ENCODE data around the gene AFF4. TPM values are rescaled to one million over a fixed set of nuclear protein-coding genes. Genes with fewer than 3 reads are reported as not detected.
"Not testable (repeated sequence)": the region's sequence is repeated elsewhere in the genome, so short reads cannot be mapped to it uniquely, and the experiment has no call there.

AFF4 gene
- total RNA-seq, 1 experiment from 2014 or later: 11.5 TPM

DNA sequence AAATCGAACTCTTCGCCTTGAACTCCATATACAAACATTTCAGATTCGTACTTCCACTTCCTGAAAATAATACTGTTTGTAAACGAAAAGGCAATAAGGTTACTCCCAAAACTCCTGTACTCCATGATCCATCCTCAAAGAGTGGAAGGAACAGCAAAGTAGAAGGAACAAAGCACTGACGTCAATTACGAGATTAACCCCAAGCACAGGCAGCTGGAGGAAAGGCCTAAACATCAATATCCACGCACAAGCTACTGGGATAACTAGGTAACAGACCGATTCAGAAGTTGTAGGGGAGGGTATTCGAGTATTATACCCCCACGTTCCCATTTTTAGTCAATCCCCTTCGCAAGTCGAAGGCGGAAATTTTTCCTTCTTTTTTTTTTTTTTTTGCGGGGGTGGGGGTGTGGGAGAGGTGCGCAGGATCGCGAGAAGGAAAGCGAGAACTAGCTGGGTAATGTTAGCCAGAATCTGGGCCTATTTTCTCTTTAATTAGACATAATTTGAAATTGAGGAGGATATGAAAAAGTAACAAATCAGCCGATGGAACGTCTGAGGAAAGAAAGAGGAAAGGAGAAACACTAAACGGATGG is 909 bp downstream of the AFF4 start:
- in situ Hi-C loops (cut with HindIII; ENCODE audit: low pct_unique_long_range_greater_than_20kb, low sequenced_read_pairs): no loop called here
- peak; percentile 75 for DNase-seq (ENCODE audit: low read depth)

DNA sequence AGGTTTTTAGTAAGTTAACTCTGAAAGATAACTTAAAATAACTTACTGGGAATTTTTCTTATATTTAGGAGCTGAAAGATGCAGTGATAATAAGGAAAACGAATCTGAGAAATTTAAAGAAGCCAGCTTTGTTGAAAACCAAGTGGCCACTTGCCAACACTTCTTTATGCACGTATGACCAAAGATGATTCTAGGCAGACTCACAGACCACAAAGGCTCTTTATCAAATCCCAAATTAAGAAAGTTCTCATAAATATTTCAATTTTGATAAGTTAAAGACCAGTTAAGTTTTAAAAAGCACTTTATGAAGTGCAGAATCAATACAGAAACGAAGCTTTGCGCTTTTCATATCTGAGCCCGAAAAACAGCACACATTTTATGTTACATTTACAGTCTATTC is 1.5 kb downstream of the AFF4 start:
- DNase-seq (ENCODE audit: low read depth): peak; percentile 6
- in situ Hi-C loops (cut with HindIII; ENCODE audit: low pct_unique_long_range_greater_than_20kb, low sequenced_read_pairs): no loop called here

DNA sequence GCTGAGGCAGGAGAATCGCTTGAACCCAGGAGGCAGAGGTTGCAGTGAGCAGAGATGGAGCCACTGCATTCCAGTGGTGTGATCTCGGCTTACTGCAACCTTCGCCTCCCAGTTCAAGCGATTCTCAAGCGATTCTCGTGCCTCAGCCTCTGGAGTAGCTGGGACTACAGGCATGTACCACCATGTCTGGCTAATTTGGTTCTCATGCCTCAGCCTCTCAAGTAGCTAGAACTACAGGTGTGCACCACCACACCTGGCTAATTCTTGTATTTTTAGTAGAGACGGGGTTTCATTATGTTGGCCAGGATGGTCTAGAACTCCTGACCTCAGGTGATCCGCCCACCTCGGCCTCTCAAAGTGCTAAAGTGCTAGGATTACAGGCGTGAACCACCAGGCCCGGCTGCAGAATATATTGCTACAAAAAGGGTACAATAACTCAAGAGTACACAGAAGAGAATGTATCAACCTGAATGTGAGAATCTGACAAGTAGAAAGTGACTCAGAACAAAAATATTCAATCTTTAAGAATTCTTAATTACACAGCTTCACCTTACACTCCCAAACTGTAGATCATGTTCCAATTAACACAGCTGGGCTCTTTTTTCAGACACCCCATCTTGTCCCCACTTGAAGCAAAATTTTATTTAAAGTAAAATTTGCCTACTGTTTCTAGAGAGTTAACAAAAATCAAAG is 2.2 kb downstream of the AFF4 start:
- in situ Hi-C loops (cut with HindIII; ENCODE audit: low pct_unique_long_range_greater_than_20kb, low sequenced_read_pairs): not testable (repeated sequence)
- DNase-seq (ENCODE audit: low read depth): peak; percentile 19

DNA sequence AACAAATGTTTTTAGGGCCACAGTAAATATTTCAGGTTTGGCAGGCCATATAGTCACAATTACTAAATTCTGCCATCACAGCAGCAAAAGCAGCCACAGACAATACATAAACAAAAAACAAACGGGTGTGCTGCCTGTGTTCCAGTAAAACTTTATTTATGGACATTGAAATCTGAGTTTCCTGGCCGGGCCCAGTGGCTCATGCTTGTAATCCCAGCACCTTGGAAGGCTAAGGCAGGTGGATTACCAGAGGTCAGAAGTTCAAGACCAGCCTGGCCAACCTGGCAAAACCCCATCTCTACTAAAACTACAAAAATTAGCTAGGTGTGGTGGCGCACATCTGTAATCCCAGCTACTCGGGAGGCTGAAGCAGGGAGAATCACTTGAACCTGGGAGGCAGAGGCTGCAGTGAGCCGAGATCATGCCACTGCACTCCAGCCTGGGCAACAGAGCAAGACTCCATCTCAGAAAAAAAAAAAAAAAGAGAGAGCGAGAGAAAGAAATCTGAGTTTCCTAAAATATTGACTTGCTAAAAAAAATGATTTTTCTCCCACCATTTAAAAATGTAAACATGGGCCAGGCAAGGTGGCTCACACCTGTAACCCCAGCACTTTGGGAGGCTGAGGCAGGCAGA is 7.2 kb downstream of the AFF4 start:
- in situ Hi-C loops (cut with HindIII; ENCODE audit: low pct_unique_long_range_greater_than_20kb, low sequenced_read_pairs); DNase-seq (ENCODE audit: low read depth): not testable (repeated sequence)

DNA sequence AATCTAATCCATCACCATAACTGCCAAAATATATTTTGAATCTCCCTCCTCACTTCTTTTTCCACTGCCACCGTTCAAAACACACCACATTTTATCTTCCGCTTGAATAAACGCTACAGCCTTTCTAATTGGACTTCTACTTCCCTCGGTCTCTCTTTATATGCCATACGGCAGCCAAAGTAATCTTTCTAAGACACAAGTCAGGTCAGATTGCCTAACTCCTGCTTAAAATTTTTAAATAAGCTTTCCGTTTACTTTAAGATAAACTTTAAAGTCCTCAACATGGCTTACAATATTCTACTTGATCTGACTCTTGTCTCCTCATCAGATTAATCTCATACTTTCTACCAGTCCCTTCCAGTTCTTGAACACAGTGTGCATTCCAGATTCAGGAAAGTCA is 9.7 kb downstream of the AFF4 start:
- no peak for DNase-seq (ENCODE audit: low read depth)
- in situ Hi-C loops (cut with HindIII; ENCODE audit: low pct_unique_long_range_greater_than_20kb, low sequenced_read_pairs): no loop called here

DNA sequence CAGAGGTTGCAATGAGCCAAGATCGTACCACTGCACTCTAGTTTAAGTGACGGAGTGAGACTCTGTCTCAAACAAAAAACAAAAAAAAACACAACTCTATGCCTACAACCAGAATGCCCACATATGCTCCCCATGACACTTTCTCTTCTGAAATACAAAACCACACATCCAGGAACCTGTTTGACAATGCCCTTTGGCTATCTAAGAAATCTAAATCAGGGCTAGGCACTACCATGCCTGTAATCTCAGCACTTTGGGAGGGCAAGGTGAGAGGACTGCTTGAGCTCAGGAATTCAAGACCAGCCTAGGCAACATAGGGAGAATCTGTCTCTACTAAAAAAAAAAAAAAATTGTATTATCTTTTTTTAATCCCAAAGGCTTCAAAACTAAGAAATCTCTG is 10.6 kb downstream of the AFF4 start:
- in situ Hi-C loops (cut with HindIII; ENCODE audit: low pct_unique_long_range_greater_than_20kb, low sequenced_read_pairs): no loop called here
- DNase-seq (ENCODE audit: low read depth): no peak

DNA sequence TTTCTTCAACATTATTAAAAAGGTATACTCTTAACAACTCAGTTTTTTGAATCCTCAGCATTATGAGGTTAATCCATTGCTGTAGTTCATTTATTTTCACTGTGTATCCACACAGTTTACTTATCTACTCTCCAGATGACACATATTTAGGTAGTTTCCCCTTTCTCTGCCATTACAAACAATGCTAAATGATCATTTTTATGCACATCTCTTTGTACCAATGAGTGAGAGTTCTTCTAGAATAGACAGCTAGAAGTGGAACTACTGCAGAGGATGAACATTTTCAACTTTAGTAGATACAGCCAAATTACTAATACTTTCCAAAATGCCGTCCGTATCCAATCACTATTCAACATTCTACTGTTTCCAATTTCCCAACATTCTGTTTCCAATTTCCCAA is 11.5 kb downstream of the AFF4 start:
- in situ Hi-C loops (cut with HindIII; ENCODE audit: low pct_unique_long_range_greater_than_20kb, low sequenced_read_pairs): no loop called here
- no peak for DNase-seq (ENCODE audit: low read depth)

DNA sequence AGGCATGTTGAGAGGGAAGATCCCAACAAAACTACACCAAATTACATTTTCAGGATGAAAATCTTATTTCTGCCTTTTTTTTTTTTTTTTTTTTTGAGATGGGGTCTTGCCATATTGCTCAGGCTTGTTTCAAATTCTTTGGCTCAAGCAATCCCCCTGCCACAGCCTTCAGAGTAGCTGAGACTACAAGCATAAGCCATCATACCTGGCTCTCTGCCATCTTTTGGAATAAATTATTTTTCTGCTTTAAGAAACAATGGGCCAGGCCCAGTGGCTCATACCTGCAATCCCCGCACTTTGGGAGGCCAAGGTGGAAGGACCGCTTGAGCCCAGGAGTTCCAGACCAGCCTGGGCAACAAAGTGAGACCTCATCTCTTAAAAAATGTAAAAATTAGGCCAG is 14.3 kb downstream of the AFF4 start:
- no peak for DNase-seq (ENCODE audit: low read depth)
- in situ Hi-C loops (cut with HindIII; ENCODE audit: low pct_unique_long_range_greater_than_20kb, low sequenced_read_pairs): no loop called here

DNA sequence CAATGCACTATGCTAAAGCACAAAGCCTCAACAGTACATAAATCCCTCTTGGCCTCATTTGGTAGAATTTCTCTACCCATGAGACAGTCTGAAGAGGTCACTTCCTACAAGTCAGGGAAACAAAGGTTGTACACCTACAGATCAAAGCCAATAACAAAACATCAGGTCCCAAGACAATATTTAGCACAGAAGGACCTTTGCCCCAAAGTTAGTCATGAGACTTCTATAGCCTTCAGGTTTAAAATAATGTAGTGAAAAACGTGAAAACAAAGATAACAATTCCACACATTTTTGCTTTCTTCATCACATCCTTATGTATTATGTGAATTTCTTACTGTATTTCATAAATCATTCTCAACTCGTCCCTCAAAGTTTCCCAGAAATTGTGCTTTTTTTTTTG is 15.8 kb downstream of the AFF4 start:
- DNase-seq (ENCODE audit: low read depth): peak; percentile 28
- in situ Hi-C loops (cut with HindIII; ENCODE audit: low pct_unique_long_range_greater_than_20kb, low sequenced_read_pairs): no loop called here

DNA sequence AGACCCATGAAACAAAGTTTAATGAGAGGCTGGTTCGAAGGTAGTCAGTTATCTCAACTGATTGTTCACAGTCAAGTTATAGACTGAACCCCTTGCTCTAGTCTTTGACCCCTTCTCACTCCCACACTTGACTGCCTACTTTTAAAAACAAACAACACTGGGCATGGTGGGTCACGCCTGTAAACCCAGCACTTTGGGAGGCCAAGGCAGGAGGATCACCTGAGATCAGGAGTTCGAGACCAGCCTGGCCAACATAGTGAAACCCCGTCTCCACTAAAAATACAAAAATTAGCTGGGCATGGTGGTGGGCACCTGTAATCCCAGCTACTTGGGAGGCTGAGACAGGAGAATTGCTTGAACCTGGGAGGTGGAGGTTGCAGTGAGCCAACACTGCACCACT is 18.1 kb downstream of the AFF4 start:
- DNase-seq (ENCODE audit: low read depth); in situ Hi-C loops (cut with HindIII; ENCODE audit: low pct_unique_long_range_greater_than_20kb, low sequenced_read_pairs): not testable (repeated sequence)

DNA sequence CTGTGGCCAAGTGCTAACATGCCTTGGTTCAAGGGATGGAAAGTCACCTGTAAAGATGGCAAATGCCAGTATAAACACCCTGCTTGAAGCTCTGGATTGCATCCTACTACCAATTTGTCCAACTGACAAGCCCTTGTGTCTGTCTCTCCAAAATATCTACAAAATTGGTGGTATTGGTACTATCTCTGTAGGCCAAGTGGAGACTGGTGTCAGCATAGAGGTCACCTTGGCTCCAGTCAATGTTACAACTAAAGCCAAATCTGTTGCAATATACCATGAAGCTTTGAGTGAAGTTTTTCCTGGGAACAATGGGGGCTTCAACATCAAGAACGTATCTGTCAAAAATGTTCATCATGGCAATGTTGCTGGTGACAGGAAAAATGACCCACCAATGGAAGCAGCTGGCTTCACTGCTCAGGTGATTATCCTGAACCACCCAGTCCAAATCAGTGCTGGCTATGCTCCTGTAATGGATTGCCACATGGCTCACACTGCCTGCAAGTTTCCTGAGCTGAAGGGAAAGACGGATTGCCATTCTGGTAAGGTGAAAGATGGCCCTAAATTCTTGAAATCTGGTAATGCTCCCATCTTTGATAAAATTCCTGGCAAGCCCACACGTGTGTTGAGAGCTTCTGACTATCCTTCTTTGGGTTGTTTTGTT is 19.9 kb downstream of the AFF4 start:
- in situ Hi-C loops (cut with HindIII; ENCODE audit: low pct_unique_long_range_greater_than_20kb, low sequenced_read_pairs): no loop called here
- no peak for DNase-seq (ENCODE audit: low read depth)

DNA sequence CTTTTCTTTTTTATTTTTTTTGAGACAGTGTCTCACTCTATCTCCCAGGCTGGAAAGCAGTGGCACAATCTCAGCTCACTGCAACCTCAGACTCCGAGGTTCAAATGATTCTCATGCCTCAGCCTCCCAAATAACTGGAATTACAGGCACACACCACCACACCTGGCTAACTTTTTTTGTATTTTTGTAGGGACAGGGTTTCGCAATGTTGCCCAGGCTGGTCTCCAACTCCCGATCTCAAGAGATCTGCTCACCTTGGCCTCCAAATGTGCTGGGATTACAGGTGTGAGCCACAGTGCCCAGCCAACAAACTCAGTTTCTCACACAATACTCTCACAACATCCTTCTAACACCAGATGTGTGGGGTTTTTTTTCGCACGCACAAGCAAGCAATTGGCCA is 22.1 kb downstream of the AFF4 start:
- DNase-seq (ENCODE audit: low read depth): no peak
- in situ Hi-C loops (cut with HindIII; ENCODE audit: low pct_unique_long_range_greater_than_20kb, low sequenced_read_pairs): no loop called here

DNA sequence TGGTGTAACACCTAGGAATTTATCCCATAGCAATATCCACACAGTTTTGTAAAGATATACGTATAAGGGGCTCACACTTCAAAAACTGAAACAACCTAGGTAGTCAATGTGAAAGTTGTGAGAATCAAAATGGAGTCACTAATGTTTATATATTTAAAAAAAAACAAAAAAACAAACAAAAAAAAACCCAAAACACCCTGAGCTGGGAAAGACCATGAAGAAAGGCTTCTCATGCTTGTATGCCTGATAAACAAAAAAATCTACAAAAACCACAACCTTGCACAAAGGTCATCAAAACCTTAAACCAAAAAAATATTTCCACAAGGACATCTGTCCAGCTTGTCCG is 35.4 kb downstream of the AFF4 start:
- DNase-seq (ENCODE audit: low read depth): no peak
- in situ Hi-C loops (cut with HindIII; ENCODE audit: low pct_unique_long_range_greater_than_20kb, low sequenced_read_pairs): no loop called here

DNA sequence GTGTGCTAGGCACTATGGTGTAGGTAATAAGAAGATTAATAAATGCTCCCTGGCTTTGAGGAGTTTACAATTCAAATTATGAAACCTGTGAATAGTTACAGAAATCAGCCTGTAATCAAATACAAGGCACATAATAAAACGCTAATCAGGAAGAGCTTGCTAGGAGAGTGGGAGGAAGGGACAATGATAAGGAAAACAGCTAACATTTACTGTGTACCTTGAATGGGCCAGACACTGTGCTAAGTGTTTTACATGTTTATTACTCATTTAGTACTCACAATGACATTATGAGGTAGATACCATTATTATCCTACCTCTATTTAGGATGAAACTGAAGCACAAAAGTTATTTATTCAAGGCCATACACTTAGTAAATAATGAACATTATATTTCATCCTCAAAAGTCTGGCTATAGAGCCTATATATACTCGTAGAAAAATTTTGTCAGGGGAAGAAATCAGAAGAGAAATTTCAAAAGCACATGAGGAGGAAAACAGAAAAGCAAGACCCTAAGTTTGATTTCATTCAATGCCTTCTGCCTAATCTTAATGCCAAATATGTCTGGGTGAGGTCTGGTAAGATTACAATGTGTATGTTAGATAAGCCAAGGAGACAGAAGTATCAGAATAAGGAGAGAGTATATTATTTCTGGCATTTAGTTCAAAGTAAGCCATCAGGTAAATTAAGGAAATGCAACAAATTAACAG is 35.9 kb downstream of the AFF4 start:
- in situ Hi-C loops (cut with HindIII; ENCODE audit: low pct_unique_long_range_greater_than_20kb, low sequenced_read_pairs): no loop called here
- DNase-seq (ENCODE audit: low read depth): no peak

DNA sequence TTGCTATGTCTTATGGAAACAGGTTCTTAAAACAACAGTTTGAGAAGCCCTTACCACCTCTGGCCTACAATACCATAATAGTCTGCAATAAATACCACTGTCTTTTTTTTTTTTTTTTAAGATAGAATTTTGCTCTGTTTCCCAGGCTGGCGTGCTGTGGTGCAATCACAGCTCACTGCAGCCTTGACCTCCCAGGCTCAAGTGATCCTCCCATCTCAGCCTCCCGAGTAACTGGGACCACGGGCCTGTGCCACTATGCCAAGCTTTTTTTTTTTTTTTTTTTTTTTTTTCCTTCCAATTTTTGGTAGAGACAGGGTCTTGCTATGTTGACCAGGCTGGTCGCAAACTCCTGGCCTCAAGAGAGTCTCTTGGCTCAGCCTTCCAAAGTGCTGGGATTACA is 37.0 kb downstream of the AFF4 start:
- in situ Hi-C loops (cut with HindIII; ENCODE audit: low pct_unique_long_range_greater_than_20kb, low sequenced_read_pairs): no loop called here
- no peak for DNase-seq (ENCODE audit: low read depth)

DNA sequence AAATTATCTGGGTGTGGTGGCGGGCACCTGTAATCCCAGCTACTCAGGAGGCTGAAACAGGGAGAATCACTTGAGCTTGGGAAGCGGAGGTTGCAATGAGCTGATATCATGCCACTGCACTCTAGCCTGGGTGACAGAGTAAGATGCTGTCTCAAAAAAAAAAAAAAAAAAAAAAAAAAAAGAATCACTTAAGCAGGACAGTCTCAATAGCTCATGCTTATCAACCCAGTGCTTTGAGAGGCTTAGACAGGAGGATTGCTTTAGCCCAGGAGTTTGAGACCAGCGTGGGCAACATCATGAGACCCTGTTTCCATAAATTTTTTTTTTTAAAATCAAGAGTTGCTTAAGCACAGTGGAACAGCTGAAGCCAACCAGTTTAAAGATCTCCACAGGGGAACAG is 47.3 kb downstream of the AFF4 start:
- no peak for DNase-seq (ENCODE audit: low read depth)
- in situ Hi-C loops (cut with HindIII; ENCODE audit: low pct_unique_long_range_greater_than_20kb, low sequenced_read_pairs): no loop called here

DNA sequence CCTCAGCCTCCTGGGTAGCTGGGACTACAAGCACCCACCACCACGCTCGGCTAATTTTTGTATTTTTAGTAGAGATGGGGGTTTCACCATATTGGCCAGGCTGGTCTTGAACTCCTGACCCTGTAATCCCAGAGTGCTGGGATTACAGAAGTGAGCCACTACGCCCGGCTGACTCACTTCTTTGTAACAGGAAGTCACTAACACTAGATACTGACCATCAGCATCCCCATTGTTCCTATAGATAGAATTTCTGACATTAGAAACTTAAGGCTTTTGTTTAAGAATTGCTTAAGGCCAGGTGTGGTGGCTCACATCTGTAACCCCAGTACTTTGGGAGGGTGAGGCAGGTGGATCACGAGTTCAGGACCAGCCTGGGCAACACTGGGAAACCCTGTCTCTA is 47.8 kb downstream of the AFF4 start:
- no peak for DNase-seq (ENCODE audit: low read depth)

DNA sequence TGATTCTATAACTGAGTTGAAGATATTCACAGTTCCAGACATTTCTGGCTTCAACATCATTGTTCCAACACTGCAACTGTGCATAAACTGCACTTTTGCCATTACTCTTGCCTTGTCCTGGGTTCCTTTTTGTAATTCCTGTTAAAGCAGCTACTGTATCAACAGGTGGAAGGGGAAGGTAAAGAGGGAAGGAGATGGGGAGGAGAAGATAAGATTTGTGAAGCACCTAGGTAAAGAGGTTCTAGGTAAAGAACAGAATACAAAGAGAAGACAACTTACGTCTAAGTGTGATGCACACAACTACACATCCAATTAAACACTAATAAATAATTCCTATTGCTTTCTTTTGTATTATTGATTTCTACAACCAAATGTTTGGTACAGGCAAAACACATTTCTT is 53.7 kb downstream of the AFF4 start:
- no peak for DNase-seq (ENCODE audit: low read depth)

More for the DNA sequence above, 47.8 kb downstream of the AFF4 start:
- in situ Hi-C loops (cut with HindIII; ENCODE audit: low pct_unique_long_range_greater_than_20kb, low sequenced_read_pairs): no loop called here

DNA sequence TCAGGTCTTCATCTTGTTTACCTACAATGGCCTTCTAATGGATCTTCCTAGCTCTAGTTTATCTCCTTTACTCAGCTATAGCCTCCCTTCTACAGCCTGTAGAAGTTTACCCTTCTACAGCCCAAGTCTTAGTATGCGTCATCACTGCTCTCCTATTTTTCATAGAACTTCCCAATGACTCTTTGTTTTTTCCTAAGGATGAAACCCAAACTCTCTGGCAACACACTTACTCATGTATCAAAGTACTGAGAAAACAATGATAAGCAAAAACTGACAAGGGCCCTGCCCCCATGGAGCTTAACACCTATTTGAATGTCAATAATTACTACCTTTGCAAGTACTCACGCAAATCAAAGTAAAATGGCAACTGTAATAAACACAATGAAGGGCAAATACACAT is 56.3 kb downstream of the AFF4 start:
- in situ Hi-C loops (cut with HindIII; ENCODE audit: low pct_unique_long_range_greater_than_20kb, low sequenced_read_pairs): no loop called here
- DNase-seq (ENCODE audit: low read depth): peak; percentile 2

More for the DNA sequence above, 53.7 kb downstream of the AFF4 start:
- in situ Hi-C loops (cut with HindIII; ENCODE audit: low pct_unique_long_range_greater_than_20kb, low sequenced_read_pairs): no loop called here

Data from Caki2 (cell line).